Activated CD8-positive, alpha-beta memory T cell treated with anti-CD3 and anti-CD28 coated beads, Interleukin-2, amount 50 U/mL, for 48 hours (primary cell): ENCODE data around the gene CFAP46.

Source experiments
- DNase-seq: peaks from one replicate; pipeline ENCODE4 v3.0.0-alpha.2; 2020

The CFAP46 gene

GRCh38 chr10:132764108-132764507, 178.3 kb downstream of the CFAP46 start:
- DNase-seq = no peak

- DNase-seq = no peak
These were observed 178.8 kb downstream of the CFAP46 start for GRCh38 chr10:132763545-132763944.

- DNase-seq = no peak
These were observed 180.1 kb downstream of the CFAP46 start for GRCh38 chr10:132762267-132762666.

GRCh38 chr10:132761395-132762060, 180.8 kb downstream of the CFAP46 start:
- no peak for DNase-seq

- no peak for DNase-seq
These were observed 183.5 kb downstream of the CFAP46 start for GRCh38 chr10:132758865-132759264.
